ENCODE results near the gene PUS7.
"Not testable (repeated sequence)": the region's sequence is repeated elsewhere in the genome, so short reads cannot be mapped to it uniquely, and the experiment has no call there.

Gene PUS7, protein sequence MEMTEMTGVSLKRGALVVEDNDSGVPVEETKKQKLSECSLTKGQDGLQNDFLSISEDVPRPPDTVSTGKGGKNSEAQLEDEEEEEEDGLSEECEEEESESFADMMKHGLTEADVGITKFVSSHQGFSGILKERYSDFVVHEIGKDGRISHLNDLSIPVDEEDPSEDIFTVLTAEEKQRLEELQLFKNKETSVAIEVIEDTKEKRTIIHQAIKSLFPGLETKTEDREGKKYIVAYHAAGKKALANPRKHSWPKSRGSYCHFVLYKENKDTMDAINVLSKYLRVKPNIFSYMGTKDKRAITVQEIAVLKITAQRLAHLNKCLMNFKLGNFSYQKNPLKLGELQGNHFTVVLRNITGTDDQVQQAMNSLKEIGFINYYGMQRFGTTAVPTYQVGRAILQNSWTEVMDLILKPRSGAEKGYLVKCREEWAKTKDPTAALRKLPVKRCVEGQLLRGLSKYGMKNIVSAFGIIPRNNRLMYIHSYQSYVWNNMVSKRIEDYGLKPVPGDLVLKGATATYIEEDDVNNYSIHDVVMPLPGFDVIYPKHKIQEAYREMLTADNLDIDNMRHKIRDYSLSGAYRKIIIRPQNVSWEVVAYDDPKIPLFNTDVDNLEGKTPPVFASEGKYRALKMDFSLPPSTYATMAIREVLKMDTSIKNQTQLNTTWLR
- total RNA-seq, result 14.3 to 74.4 (median 19.7) reads per million in 4 experiments

- peak; percentile 66 for DNase-seq
Observed at GRCh38 chr7:105521717-105522463, at the start of gene PUS7. Gene PUS7 (minus strand): TSS chr7:105522271. CDS start chr7:105508512, 13,759 bp downstream.

GRCh38 chr7:105567821-105568220 lies 45.8 kb upstream of the PUS7 start:
- no peak for DNase-seq

- no peak for DNase-seq
Observed at GRCh38 chr7:105567024-105567423, 45.0 kb upstream of the PUS7 start.

- no peak for DNase-seq
Observed at GRCh38 chr7:105565190-105565589, 43.1 kb upstream of the PUS7 start.

GRCh38 chr7:105559926-105560325 lies 37.9 kb upstream of the PUS7 start:
- DNase-seq, result no peak

DNA sequence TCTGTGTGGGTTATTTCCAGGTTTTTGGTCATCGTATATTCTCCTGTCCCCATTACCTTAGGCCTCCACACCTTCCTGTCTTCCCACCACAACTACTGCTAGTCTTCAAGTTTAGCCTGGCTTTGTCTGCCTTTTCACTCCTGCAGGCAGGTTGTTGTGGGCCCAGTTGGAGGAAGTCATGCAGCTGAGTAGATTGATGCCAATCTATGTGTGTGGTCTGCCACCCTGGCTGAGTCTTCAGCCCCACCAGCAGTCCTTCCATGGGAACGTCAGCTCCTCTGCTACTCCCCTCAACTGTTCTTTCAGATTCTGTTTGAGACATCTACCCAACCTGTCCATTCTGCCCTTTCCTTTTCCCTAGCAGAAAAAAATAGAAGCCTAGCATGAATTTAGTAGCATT lies 16.3 kb upstream of the PUS7 start:
- DNase-seq, result no peak

GRCh38 chr7:105532709-105533460 lies 10.8 kb upstream of the PUS7 start:
- DNase-seq, result no peak

GRCh38 chr7:105531792-105532671 lies 10.0 kb upstream of the PUS7 start, which contains the start of gene RINT1:
Gene RINT1 (plus strand): TSS chr7:105532201. CDS start chr7:105532316, 115 bp downstream.
- DNase-seq, result peak; percentile 68

DNA sequence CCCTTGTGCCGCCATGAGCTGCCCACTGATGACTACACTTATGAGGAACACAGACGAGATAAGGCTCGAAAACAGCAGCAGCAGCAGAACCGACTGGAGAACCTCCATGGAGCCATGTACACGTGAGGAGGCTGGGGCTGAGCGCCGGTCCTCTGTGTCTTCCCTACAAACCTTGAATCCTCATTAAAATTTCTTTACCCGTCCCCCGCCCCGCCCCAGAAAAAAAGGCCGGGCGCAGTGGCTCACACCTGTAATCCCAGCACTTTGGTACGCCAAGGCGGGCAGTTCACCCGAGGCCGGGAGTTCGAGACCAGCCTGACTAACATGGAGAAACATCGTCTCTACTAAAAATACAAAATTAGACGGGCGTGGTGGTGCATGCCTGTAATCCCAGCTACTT lies 8.5 kb upstream of the PUS7 start:
- DNase-seq, result no peak

DNA sequence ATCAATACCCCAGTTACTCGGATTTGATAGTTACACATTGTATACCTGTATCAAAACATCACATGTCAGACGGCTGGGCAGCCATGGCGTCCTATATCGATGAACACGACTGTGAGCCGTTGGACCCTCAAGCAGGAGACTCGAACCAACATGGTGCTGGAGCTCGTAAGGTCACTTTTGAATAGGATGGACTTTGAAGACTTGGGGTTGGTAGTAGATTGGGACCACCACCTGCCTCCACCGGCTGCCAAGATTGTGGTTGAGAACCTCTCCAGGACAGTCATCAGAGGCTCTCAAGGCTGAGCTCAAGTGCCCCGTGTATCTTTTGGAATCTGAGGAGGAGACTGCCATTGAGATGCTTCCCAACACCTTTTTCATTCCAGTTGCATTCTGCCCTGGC lies 8.1 kb upstream of the PUS7 start:
- no peak for DNase-seq

- DNase-seq, result not testable (repeated sequence)
Observed at GRCh38 chr7:105527737-105528136, 5.7 kb upstream of the PUS7 start.

- no peak for DNase-seq
Observed at GRCh38 chr7:105524840-105525239, 2.8 kb upstream of the PUS7 start.

- not testable (repeated sequence) for DNase-seq
Observed at GRCh38 chr7:105524423-105524822, 2.4 kb upstream of the PUS7 start.

GRCh38 chr7:105521027-105521716 lies 899 bp downstream of the PUS7 start:
- DNase-seq, result no peak

DNA sequence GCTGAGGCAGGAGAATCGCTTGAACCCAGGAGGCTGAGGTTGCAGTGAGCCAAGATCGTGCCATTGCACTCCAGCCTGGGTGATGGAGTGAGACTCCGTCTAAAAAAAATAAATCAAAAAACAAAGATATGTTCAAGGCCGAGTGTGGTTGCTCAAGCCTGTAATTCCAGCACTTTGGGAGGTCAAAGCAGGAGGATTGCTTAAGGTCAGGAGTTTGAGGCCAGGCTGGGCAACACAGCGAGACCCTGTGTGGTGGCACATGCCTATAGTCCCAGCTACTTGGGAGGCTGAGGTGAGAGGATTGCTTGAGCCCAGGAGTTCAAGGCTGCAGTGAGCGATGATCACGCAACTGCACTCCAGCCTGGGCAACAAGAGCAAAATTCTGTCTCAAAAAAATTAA lies 1.5 kb downstream of the PUS7 start:
- DNase-seq, result not testable (repeated sequence)

DNA sequence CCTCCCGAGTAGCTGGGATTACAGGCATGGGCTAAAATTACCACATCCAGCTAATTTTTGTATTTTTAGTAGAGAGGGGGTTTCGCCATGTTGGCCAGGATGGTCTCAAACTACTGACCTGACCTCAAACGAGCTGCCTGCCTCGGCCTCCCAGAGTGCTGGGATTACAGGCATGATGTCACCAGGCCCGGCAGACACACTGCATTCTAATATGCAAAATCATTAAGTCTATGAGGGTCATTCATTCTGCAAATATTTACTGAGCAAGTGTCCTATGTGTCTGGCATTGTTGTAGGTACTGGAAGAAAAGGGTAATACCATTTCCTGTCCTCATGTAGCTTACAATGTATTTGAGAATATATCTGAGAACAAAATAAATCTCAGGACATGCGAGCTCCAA lies 2.7 kb downstream of the PUS7 start:
- no peak for DNase-seq

GRCh38 chr7:105515610-105516009 lies 6.5 kb downstream of the PUS7 start:
- DNase-seq, result not testable (repeated sequence)

DNA sequence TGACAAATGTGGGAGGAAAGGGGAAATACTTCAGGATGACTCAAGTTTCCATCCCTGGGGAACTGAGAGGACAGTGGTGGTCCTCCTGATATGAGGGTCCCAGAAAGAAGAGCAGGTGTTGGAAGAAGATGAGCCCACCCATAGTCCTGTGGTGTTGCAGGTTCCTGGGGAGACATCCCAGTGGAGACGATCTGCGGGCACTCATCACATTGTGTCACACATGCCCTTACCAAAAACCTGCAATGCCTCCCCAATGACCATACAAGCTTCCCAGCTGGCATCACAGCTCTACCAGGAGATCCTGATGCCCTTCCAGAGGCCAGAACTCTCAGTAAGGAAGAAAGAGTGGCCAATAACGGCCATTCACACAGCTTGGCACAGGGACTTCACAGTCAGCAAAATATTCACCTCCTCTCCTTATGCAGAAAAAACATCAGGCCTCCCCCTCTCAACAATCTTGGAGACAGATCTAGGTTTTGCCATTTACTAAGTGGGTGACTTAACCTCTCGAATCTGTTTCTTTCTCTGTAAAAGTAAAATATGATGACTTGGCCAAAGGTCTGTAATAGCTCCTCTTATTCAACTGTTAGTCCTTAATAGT lies 9.0 kb downstream of the PUS7 start:
- DNase-seq, result no peak

DNA sequence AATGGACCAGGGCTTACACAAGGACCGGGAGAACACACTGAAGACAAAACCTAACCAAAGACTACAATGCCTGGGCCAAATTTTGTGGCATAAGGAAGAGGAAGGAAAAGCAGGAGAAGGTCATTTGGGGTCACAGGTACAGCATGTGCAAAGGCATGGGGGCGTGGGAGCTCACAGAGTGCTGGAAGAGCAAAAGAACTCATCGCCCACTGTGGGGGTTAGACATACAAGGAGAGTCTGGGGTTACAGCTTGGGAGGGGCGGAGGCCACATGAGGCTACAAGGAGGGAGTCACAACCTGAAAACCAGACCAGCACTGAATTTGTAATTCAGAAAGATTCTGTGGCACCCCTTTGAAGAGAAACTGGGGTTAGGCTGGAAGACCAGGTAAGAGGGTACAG lies 9.7 kb downstream of the PUS7 start:
- no peak for DNase-seq

GRCh38 chr7:105502173-105502572 lies 19.9 kb downstream of the PUS7 start:
- DNase-seq, result no peak
